Measurements from ENCODE around the gene NGEF. TPM values are rescaled to one million over a fixed set of nuclear protein-coding genes. Genes with fewer than 3 reads are reported as not detected.

Gene NGEF
- total RNA-seq, 1 donor from 2014 or later = 0.16 TPM

GRCh38 chr2:232859385-232859916 is 153.6 kb downstream of the NGEF start:
- DNase-seq (ENCODE audit: low read depth) (no peak), FAIRE-seq (no peak)

GRCh38 chr2:232857158-232857563 is 155.9 kb downstream of the NGEF start:
- Histone ChIP-seq H3K4me1 (ENCODE audit: insufficient read depth, low read length) (peaks cover 19% of the 10 kb centered on the region), H3K9ac (ENCODE audit: low read length) (no peak overlapping the region), H3K4me3 (ENCODE audit: insufficient read depth, low read depth, low read length) (no peak overlapping the region), H3K4me2 (ENCODE audit: low read length) (no peak overlapping the region), H4K20me1 (ENCODE audit: insufficient read depth, low read length) (peaks cover 11% of the 10 kb centered on the region), H3K27me3 (ENCODE audit: insufficient read depth, low read length) (no peaks in the 10 kb centered on the region), H3K27ac (ENCODE audit: low read depth, low read length) (no peak overlapping the region), H3K9me3 (ENCODE audit: insufficient read depth, low read depth, low read length) (no peaks in the 10 kb centered on the region), H3K79me2 (ENCODE audit: insufficient read depth, low read length) (no peaks in the 10 kb centered on the region), H3K36me3 (ENCODE audit: insufficient read depth, low read length) (peaks cover 8% of the 10 kb centered on the region), H2AFZ (ENCODE audit: low read depth, low read length) (no peak overlapping the region)
- Mint-ChIP-seq H3K36me3 (ENCODE audit: low read depth, unreplicated experiment) (peaks cover 25% of the 10 kb centered on the region), H3K4me3 (ENCODE audit: unreplicated experiment) (no peak overlapping the region), H3K9me3 (ENCODE audit: unreplicated experiment) (peaks cover 3% of the 10 kb centered on the region), H3K27me3 (ENCODE audit: low read depth, unreplicated experiment) (no peaks in the 10 kb centered on the region), H3K27ac (ENCODE audit: unreplicated experiment) (peak overlapping the region; percentile 95), H3K4me1 (ENCODE audit: low read depth, unreplicated experiment) (peaks cover 42% of the 10 kb centered on the region)
- FAIRE-seq (no peak), DNase-seq (ENCODE audit: low read depth) (no peak)
- TF ChIP-seq CTCF (IDR thresholded peaks at IDR 0.05; ENCODE audit: insufficient read depth, low read depth, low read length) (no peak), EZH2 (IDR thresholded peaks at IDR 0.05; ENCODE audit: insufficient read depth, low read length) (no peak)

More at GRCh38 chr2:232859385-232859916, 153.6 kb downstream of the NGEF start:
- Histone ChIP-seq H2AFZ (ENCODE audit: low read depth, low read length) (no peak overlapping the region), H3K36me3 (ENCODE audit: insufficient read depth, low read length) (peaks cover 8% of the 10 kb centered on the region), H3K27ac (ENCODE audit: low read depth, low read length) (no peak overlapping the region), H3K4me3 (ENCODE audit: insufficient read depth, low read depth, low read length) (no peak overlapping the region), H3K4me2 (ENCODE audit: low read length) (no peak overlapping the region), H3K79me2 (ENCODE audit: insufficient read depth, low read length) (no peaks in the 10 kb centered on the region), H3K9ac (ENCODE audit: low read length) (no peak overlapping the region), H3K9me3 (ENCODE audit: insufficient read depth, low read depth, low read length) (no peaks in the 10 kb centered on the region), H3K27me3 (ENCODE audit: insufficient read depth, low read length) (no peaks in the 10 kb centered on the region), H4K20me1 (ENCODE audit: insufficient read depth, low read length) (peaks cover 7% of the 10 kb centered on the region), H3K4me1 (ENCODE audit: insufficient read depth, low read length) (peaks cover 5% of the 10 kb centered on the region)
- H3K4me1 Mint-ChIP-seq (ENCODE audit: low read depth, unreplicated experiment) = peaks cover 35% of the 10 kb centered on the region
- no peak overlapping the region for H3K4me3 Mint-ChIP-seq (ENCODE audit: unreplicated experiment)
- no peaks in the 10 kb centered on the region for H3K27me3 Mint-ChIP-seq (ENCODE audit: low read depth, unreplicated experiment)
- peak overlapping the region; percentile 53 for H3K27ac Mint-ChIP-seq (ENCODE audit: unreplicated experiment)
- H3K36me3 Mint-ChIP-seq (ENCODE audit: low read depth, unreplicated experiment) = peaks cover 26% of the 10 kb centered on the region
- H3K9me3 Mint-ChIP-seq (ENCODE audit: unreplicated experiment) = peaks cover 3% of the 10 kb centered on the region
- TF ChIP-seq EZH2 (IDR thresholded peaks at IDR 0.05; ENCODE audit: insufficient read depth, low read length) (no peak), CTCF (IDR thresholded peaks at IDR 0.05; ENCODE audit: insufficient read depth, low read depth, low read length) (no peak)

GRCh38 chr2:232854082-232854481 is 159.0 kb downstream of the NGEF start:
- Histone ChIP-seq H3K79me2 (ENCODE audit: insufficient read depth, low read length) (no peaks in the 10 kb centered on the region), H4K20me1 (ENCODE audit: insufficient read depth, low read length) (peaks cover 5% of the 10 kb centered on the region), H3K4me2 (ENCODE audit: low read length) (peak overlapping the region; percentile 4), H3K9me3 (ENCODE audit: insufficient read depth, low read depth, low read length) (no peaks in the 10 kb centered on the region), H2AFZ (ENCODE audit: low read depth, low read length) (no peak overlapping the region), H3K36me3 (ENCODE audit: insufficient read depth, low read length) (peaks cover 22% of the 10 kb centered on the region), H3K27me3 (ENCODE audit: insufficient read depth, low read length) (no peaks in the 10 kb centered on the region), H3K4me3 (ENCODE audit: insufficient read depth, low read depth, low read length) (no peak overlapping the region), H3K4me1 (ENCODE audit: insufficient read depth, low read length) (peaks cover 14% of the 10 kb centered on the region), H3K9ac (ENCODE audit: low read length) (no peak overlapping the region), H3K27ac (ENCODE audit: low read depth, low read length) (peak overlapping the region; percentile 3)
- Mint-ChIP-seq H3K36me3 (ENCODE audit: low read depth, unreplicated experiment) (peaks cover 17% of the 10 kb centered on the region), H3K4me3 (ENCODE audit: unreplicated experiment) (no peak overlapping the region), H3K9me3 (ENCODE audit: unreplicated experiment) (peaks cover 3% of the 10 kb centered on the region), H3K27me3 (ENCODE audit: low read depth, unreplicated experiment) (no peaks in the 10 kb centered on the region), H3K4me1 (ENCODE audit: low read depth, unreplicated experiment) (peaks cover 38% of the 10 kb centered on the region), H3K27ac (ENCODE audit: unreplicated experiment) (no peak overlapping the region)
- TF ChIP-seq EZH2 (IDR thresholded peaks at IDR 0.05; ENCODE audit: insufficient read depth, low read length) = no peak
- TF ChIP-seq CTCF (IDR thresholded peaks at IDR 0.05; ENCODE audit: insufficient read depth, low read depth, low read length) = no peak
- FAIRE-seq = no peak
- DNase-seq (ENCODE audit: low read depth) = peak; percentile 89
